RKO (cell line): ENCODE results near the gene EGLN2.
"Not testable (repeated sequence)": the region's sequence is repeated elsewhere in the genome, so short reads cannot be mapped to it uniquely, and the experiment has no call there.

Experiments
- DNase-seq: peaks from one replicate; pipeline ENCODE4 v3.0.0-alpha.2; 2016; ENCODE audit warnings: low spot score

The EGLN2 gene

GRCh38 chr19:40776932-40777644, 21.9 kb upstream of the EGLN2 start:
- peak; percentile 90 for DNase-seq

GRCh38 chr19:40777645-40777936, 21.4 kb upstream of the EGLN2 start:
- DNase-seq, result no peak

GRCh38 chr19:40777937-40778705, 20.9 kb upstream of the EGLN2 start, which contains the start of gene RAB4B:
TSS of gene RAB4B (plus strand) at chr19:40778247. CDS start at chr19:40778376, 129 bp downstream.
- DNase-seq, result peak; percentile 99

- peak; percentile 67 for DNase-seq
Observed at GRCh38 chr19:40778706-40779284, 20.2 kb upstream of the EGLN2 start.

- no peak for DNase-seq
Observed at GRCh38 chr19:40780582-40780981, 18.4 kb upstream of the EGLN2 start.

- DNase-seq, result no peak
Observed at GRCh38 chr19:40781140-40781539, 17.9 kb upstream of the EGLN2 start.

GRCh38 chr19:40783711-40784110, 15.3 kb upstream of the EGLN2 start:
- no peak for DNase-seq

GRCh38 chr19:40784146-40784545, 14.8 kb upstream of the EGLN2 start:
- DNase-seq, result not testable (repeated sequence)

GRCh38 chr19:40785526-40785925, 13.5 kb upstream of the EGLN2 start:
- no peak for DNase-seq

- no peak for DNase-seq
Observed at GRCh38 chr19:40786060-40787037, 12.6 kb upstream of the EGLN2 start.

GRCh38 chr19:40791349-40791748, 7.6 kb upstream of the EGLN2 start:
- DNase-seq, result no peak

GRCh38 chr19:40791996-40792395, 7.0 kb upstream of the EGLN2 start:
- no peak for DNase-seq

GRCh38 chr19:40797166-40797962, 1.6 kb upstream of the EGLN2 start:
- no peak for DNase-seq

GRCh38 chr19:40797963-40798682, 868 bp upstream of the EGLN2 start:
- no peak for DNase-seq

- no peak for DNase-seq
Observed at GRCh38 chr19:40799558-40800338, 757 bp downstream of the EGLN2 start.

- DNase-seq, result no peak
Observed at GRCh38 chr19:40800339-40800996, 1.5 kb downstream of the EGLN2 start.

GRCh38 chr19:40800997-40801377, 2.0 kb downstream of the EGLN2 start:
- DNase-seq, result no peak

- no peak for DNase-seq
Observed at GRCh38 chr19:40801426-40802299, 2.7 kb downstream of the EGLN2 start.
